ENCODE data around the gene NDUFB3.
"Not testable (repeated sequence)": the region's sequence is repeated elsewhere in the genome, so short reads cannot be mapped to it uniquely, and the experiment has no call there.

Gene NDUFB3

DNA sequence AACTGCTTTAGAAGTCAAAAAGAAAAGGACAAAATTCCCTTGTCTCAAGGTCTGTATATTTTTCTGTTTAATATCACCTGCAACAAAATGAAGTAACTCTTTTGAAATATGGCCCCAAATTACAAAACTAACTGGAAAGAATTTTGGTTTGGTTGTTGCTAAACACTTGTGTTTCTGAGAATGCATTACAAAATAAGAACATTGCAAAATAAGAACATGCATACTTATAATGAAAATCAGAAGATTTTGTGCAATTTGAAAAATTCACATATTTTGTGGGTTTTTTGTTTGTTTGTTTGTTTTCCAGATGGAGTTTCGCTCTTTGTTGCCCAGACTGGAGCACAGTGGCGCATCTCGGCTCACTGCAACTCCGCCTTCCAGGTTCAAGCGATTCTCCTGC, 21.8 kb downstream of the NDUFB3 start:
- DNase-seq (ENCODE audit: low read depth in 2 of 2): no peak

DNA sequence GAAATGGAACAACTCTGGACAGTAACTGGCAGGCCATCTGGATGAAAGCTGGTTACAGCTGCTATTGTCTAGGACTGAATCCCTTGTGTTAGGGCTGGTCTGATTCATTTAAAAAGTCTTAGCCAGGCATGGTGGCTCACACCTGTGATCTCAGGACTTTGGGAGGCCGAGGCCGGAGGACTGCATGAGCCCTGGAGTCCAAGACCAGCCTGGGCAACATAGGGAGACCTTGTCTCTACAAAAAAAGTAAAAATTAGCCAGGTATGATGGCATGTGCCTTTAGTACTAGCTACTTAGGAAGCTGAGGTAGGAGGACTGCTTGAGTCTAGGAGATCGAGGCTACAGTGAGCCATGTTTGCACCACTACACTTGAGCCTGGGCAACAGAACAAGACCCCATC, 28.7 kb downstream of the NDUFB3 start:
- no peak for DNase-seq (ENCODE audit: low read depth in 2 of 2)

DNA sequence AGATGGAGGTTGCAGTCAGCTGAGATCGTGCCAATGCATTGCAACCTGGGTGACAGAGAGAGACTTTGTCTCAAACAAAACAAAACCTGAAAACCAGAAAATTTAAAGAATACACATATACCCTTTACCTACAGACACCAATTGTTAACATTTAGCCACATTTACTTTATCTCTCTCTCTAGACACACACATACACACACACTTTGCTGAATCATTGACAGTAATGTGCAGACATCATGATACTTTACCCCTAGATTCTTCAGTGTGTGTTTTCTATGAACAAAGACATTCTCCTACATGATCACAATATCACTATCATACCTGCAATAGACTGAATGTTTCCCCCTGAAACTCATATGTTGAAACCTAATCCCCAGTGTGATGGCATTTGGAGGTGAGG, 34.0 kb downstream of the NDUFB3 start:
- DNase-seq (ENCODE audit: low read depth in 2 of 2): no peak

DNA sequence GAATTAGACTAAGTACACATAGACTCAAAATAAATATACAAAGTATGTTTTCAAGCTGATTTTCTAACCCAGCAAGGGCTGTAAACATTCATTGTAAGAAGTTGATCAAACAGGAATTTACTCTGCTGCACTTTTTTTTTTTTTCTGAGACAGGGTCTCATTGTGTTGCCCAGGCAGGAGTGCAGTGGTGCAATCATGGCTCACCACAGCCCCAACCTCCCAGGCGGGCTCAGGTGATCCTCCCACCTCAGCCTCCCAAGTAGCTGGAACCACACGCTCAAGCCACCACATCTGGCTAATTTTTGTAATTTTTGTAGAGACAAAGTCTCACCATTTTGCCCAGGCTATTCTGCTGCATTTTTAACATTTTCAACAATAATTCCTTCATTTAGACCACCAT, 35.8 kb downstream of the NDUFB3 start:
- DNase-seq (ENCODE audit: low read depth in 2 of 2): no peak

DNA sequence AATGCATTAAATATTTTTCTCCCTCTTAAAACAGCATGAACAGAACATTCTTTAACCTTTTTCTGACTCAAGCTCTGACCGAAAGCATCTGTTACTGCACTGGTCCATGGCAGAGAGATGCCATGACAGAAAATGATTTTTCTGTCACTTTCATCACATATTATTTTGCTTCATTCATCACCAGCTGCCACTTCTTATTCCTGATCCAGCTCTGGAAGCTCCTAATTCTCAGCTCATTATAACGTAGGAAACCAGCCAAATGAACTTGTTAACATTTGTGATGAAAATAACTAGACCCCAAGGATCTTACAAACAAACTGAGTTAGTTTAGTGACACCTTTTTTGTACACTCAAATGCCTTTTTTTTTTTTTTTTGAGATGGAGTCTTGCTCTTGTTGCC, 36.5 kb downstream of the NDUFB3 start:
- no peak for DNase-seq (ENCODE audit: low read depth in 2 of 2)

DNA sequence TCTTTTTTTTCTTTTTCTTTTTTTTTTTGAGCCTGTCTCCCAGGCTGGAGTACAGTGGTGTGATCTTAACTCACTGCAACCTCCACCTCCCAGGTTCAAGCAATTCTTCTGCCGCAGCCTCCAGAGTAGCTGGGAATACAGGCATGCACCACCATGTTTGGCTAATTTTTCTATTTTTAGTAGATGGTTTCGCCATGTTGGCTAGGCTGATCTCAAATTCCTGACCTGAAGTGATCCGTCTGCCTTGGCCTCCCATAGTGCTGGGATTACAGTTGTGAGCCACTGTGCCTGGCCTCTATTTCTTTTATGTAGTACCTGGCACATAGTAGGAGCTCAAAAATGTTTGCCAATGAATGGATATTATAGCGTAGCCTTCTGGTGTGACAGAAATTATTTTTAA, 37.4 kb downstream of the NDUFB3 start:
- no peak for DNase-seq (ENCODE audit: low read depth in 2 of 2)

DNA sequence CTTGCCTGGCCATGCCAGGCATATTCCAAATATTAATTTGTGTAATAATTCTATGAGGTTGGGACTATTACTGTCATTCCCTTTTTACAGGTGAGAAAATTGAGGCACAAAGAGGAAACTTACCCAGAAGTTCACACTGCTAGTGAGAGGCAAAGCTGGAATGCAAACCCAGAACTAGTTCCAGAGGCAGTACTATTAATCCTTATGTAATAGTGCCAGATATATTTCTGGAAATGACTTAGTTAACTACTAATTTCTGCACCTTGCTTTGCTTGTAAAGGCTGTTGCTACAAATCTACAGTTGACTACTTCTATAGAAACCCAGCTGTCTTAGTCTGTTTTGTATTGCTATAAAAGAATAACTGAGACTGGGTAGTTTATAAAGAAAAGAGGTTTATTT, 38.8 kb downstream of the NDUFB3 start:
- DNase-seq (ENCODE audit: low read depth in 2 of 2): no peak

DNA sequence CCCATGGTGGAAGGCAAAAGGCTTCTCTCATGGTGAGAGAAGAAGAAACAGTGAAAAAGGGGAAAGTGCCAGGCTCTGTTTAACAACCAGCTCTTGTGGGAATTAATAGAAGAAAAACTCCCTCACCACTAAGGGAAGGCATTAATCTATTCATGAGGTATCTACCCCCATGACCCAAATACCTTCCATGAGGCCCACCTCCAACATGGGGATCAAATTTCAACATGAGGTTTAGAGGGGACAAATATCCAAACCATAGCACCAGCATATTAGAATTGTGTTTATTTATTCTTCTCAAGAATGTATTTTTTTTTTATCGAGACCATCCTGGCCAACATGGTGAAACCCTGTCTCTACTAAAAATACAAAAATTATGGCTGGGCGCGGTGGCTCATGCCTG, 39.3 kb downstream of the NDUFB3 start:
- no peak for DNase-seq (ENCODE audit: low read depth in 2 of 2)

DNA sequence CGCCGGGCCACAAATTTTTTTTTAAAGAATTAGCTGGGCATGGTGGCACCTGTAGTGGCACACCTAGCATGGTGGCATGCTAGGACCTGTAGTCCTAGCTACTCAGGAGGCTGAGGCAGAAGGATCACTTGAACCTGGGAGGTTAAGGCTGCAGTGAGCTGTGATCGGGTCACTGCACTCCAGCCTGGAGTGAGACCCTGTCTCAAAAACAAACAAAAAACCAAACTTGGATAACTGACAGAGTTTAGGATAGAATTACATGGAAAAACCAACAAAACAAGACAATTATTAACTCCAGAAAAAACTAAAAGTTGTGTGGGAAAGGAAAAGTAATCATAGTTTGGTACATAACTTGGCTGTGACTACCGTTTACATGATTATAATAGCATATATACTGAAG, 42.5 kb downstream of the NDUFB3 start:
- DNase-seq (ENCODE audit: low read depth in 2 of 2): no peak

DNA sequence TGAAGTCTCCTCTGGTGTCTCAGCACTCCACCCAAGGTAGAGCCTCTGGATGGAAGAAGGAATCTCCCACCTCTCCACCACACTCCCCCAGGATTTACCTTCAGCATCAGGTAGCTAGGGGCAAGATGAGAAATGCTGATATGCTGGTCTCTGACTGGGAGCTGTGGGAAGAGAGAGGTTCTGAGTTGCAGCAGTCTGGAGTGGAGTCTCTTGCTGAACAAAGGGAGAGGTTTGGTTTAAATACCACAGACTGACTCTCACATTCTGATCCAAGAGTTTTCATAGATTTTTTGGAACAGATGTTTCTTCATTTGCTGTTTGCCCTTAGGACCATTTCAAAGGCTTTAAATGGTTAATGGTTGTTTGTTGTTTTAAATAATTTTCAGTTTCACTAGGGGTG, 43.0 kb downstream of the NDUFB3 start:
- no peak for DNase-seq (ENCODE audit: low read depth in 2 of 2)

DNA sequence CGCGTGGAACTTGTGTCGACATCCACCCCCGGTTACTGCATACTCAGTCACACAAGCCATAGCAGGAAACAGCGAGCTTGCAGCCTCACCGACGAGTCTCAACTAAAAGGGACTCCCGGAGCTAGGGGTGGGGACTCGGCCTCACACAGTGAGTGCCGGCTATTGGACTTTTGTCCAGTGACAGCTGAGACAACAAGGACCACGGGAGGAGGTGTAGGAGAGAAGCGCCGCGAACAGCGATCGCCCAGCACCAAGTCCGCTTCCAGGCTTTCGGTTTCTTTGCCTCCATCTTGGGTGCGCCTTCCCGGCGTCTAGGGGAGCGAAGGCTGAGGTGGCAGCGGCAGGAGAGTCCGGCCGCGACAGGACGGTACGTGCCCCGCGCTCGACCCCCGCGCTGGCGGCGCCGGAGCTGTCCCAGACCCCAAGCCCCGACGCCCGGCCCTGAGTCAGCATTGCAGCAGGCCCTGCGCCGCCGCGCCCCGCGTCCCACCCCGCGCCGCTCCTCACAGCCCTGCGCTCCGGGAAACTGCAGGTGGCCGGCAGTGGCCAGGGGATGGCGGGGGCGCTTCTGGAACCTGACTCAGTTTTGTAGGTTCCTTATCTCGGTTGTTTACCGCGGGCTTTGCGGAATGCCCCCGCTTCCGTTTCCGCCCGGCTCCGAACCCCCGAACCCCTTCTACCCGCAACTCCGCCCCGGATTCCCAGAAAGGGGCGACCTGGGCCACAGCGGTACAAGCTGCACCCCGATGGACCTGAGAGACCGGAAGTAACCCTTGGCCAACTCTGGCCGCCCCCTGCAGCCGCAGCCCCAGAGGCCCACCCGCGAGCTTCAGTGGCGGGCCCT, 44.5 kb downstream of the NDUFB3 start, which contains the start of gene CFLAR:
Gene CFLAR, plus strand, starts transcription at position 50 of the 844 bp plus-strand sequence. CDS start 13,702 bp downstream, outside the sequence.
- peak; percentile 86 to 87 for DNase-seq (ENCODE audit: low read depth in 2 of 2)

DNA sequence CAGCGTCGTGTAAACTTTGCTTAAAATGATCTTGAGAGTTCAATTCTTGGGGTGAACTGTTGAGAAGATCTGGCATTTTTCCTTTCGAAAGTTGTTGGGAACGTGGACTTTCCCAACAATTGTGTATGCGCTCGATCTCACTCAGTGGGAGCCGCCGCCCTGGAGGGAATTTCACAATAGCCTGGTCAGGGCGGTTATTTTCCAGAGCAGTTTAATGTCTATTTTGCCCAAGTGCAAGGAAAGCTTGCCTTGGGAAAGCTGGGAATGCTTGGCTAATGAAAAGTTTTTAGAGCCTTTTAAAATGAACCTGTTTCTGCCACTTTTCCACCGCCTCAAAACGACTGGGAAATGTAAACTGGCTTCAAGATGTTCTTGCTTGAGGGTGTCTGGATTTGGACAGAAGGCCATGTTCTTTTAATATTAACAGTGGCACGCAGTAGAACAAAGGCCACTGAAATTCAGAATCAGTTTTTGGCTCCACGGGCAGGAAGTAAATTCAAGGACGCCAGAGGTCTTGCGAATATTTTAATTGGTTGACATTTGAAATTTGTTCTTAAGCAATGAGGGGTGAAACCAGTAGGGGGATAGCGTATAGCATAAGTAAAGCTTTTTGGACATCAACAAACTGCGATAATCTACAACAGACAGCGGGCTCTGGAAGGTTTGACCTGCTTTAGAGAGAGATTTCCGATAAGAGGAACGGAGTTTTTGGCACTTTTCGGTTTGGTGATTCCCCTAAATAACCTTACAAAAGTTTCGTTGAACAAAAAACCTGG, 45.3 kb downstream of the NDUFB3 start:
- DNase-seq (ENCODE audit: low read depth in 2 of 2): no peak

DNA sequence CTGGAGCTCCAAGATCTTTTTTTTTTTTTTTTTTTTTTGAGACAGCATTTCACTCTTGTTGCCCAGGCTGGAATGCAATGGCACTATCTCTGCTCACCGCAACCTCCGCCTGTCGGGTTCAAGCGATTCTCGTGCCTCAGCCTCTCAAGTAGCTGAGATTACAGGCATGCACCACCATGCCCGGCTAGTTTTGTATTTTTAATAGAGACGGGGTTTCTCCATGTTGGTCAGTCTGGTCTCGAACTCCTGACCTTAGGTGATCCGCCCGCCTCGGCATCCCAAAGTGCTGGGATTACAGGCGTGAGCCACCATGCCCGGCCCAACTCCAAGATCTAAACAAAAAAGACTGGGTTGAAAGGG, 45.9 kb downstream of the NDUFB3 start:
- DNase-seq (ENCODE audit: low read depth in 2 of 2): not testable (repeated sequence)

DNA sequence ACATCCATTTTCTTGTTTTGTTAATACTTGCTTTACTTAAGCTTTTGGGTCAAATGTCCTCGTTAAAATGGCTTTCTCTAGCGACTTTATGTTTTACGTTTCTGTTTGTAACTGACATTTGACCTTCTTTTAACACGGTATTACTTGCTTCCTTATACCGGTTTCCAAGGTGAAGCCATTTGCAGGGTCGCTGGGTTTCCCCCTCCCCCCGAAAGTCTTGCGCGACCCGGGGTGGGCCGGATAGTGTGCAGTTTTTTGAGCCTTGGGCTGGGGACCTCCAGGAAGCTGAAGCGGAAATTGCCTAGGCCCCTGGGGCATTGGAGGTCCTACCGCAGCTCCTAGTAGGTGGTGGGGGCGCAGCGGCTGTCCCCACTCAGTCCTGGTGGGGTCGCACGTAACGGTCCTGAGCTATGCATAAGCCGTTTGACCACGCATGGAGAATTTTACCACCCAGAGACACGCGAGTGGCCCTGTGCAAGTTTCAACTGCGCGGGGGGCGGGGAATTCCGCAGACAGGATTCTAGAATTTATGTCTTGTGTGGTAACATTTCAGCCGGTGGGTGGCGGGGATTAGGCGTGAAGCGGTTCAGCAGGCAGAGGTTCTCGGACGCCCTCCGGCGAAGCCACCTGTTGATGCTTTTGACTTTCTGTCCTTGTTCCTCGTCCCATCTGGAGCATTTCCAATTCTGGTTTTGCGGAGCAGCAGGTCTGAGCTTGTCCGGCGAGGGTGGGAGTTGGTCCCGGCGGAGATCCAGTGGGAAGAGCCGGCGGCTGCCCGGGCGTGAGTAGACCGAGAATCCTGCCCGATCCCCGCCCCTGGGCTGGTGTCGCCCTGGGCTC, 46.5 kb downstream of the NDUFB3 start:
- peak; percentile 81 to 84 for DNase-seq (ENCODE audit: low read depth in 2 of 2)

DNA sequence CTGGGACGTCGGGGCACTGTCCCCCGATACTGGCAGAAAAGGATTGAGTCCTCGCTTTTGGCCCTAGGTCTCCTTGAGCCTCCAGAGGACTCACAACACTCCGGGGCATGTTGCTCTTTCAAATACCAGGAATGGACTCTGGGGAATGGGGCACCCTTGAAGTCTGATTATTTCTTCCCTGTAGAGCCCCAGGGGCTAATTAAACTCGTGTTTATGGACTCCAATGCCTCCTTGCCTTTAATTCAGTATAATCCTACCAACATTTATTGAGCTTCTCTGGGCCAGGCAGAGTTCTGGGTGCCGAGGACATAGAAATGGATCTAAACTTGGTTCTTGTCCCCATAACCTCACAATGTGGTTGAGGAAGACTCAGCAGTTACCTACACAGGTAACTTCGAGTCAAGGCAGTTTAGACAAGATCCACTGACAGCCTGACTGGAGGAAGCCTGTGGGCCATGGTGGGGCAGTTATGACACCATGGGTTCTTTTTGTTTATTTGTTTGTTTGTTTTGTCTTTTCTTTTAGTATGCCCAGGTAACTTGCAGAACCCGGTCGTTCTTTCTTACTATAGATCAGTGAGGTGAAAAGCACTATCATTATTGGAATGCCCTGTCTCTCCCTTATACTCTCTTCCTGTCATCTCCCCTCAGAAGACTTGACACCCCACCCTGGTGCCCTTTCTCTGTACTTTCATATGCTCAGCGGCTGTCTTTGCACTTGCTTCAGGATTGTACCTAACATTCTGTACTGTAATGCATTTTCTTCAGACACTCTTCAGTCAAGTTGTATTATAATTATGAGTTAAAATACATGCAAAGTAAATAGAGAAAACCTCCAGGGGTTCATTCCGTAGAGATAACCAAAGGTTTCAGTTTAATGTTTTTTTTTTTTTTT, 47.4 kb downstream of the NDUFB3 start:
- no peak for DNase-seq (ENCODE audit: low read depth in 2 of 2)

DNA sequence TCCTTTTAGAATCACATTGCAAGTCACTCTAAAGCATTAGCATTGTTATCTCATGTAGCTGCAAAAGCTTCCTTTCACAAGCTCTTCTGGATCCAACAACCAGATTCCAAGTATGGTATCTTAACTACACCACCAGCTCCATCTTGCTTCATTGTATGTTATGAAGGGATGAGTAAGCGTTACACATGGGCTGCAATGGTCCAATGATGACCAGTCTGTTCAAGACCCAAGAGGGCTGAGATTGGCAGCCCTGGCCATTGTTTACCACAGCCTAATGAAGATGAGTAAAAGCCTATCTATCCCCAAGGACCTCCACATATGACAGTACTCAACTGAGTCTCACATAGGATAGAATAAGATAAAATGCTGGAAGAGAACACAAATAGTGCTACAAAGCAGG, 50.5 kb downstream of the NDUFB3 start:
- no peak for DNase-seq (ENCODE audit: low read depth in 2 of 2)

DNA sequence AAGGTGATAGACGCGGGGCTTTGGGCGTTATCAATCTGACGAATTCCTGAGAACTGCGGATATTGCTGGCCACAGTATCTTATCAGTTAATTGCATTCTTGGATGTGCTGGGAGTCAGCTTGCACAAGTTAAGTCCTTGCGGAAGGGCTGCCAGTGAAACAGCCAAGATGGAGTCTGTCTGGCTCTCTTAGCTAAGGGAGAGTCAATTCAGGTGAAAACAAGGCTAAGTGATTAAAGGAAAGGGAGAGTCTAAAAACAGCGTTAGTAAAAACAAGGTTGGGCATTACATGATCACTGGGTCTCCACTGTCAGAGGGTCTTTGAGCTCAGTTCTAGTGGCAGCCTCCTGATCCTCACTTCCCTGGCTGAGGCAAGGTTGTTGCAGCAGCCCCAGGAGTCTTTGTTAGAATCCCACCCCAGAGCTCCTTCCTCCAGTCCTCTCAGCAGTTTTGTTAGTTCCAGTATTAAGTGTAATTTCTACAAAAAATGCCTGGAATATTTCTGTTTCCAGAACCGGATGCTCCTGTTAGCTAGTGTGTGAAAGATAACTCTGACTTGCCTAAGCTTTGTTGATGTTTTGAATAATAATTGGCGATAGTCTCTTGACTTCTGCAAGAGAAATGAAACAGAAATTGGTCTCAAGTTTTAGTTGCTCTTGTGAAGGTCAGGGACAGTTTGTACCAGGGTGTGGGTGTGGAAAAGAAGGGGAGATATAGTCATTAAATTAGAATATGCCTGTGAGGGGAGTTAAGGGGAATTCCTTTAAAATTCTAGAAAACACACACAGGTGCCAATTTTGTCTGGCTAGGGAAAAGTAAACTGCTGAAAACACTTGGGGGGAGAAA, 54.7 kb downstream of the NDUFB3 start:
- no peak for DNase-seq (ENCODE audit: low read depth in 2 of 2)

DNA sequence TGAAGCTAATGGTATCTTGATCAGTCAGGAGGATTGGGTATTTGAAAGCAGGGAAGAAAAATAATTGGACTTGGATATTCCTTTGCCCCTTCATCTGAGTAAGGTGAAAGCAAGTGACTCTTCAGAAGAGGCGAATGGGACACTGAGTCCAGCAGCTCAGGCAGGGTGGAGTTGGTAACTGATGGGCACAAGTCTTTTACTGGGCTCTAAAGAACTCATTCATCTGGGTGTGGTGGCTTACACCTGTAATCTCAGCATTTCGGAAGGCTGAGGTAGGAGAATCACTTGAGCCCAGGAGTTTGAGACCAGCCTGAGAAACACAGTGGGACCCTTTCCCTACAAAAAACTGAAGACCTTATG, 55.3 kb downstream of the NDUFB3 start:
- no peak for DNase-seq (ENCODE audit: low read depth in 2 of 2)

DNA sequence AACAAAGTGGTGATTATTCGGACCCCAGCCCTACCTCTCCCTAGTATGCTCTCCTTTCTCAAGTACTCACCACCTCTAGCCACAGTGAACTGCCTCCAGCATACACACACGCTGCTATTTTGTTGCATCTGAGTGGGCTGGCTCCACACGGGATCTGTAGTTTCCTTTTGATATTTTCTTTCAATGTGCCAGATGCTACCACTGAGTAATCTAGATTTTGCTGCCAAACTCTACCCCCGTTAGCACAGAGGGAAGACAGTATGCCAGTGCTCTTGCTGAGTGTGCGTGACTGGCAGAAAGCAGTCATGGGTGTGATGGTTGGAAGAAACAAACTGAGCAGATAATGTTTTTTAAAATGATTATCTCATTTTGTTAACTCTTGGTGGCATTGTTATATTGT, 55.8 kb downstream of the NDUFB3 start:
- DNase-seq (ENCODE audit: low read depth in 2 of 2): no peak

DNA sequence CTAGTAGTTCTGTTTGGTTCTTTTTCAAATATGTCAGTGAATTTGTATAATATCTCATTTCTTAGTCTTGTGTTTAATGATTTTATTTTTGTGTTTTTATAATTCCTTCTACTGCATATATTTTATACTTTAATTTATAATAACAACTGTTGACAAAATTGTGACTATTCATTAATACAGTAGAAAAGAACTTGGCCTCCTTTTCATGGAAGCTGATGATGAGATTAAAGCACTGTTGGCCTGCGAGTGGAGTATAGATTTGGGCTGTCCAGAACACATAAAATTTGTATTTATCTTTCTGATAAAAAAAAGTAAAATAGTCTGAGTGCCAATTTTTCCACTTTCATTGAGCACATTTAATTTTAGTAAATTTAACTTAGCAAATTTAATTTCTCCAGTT, 56.2 kb downstream of the NDUFB3 start:
- no peak for DNase-seq (ENCODE audit: low read depth in 2 of 2)

All from stimulated activated CD8-positive, alpha-beta memory T cell treated with anti-CD3 and anti-CD28 coated beads, Interleukin-15, amount 100 ng/mL, for 48 hours (primary cell).